Ovary (tissue), 3 donors: Measurements from ENCODE around the gene THAP3.

Experiments
- EP300 ChIP-seq: sonication (generic); formaldehyde crosslinking; IDR thresholded peaks from one replicate; pipeline ENCODE4 v1.6.1; 2017; ENCODE audit warnings: antibody characterized with exemption
- POLR2A ChIP-seq: fragments of 450-650 bp; IDR thresholded peaks from one replicate; pipeline ENCODE4 v1.6.1; 2017; ENCODE audit warnings: antibody characterized with exemption, mild to moderate bottlenecking, moderate library complexity
- TF ChIP-seq, protein P1 (sequence below), 3 donors: fragments of 450-650 bp in 2 of 3; fragments of 200-600 bp in 1 of 3; IDR thresholded peaks; one replicate each; pipeline versions ENCODE4 v1.5.1 to v1.8.0; 2016 to 2022; ENCODE audit warnings: antibody characterized with exemption in 3 of 3, mild to moderate bottlenecking in 1 of 3
- donor health status: DM: no; HTN: no; CAD: no.

- TF ChIP-seq, protein P1, sequence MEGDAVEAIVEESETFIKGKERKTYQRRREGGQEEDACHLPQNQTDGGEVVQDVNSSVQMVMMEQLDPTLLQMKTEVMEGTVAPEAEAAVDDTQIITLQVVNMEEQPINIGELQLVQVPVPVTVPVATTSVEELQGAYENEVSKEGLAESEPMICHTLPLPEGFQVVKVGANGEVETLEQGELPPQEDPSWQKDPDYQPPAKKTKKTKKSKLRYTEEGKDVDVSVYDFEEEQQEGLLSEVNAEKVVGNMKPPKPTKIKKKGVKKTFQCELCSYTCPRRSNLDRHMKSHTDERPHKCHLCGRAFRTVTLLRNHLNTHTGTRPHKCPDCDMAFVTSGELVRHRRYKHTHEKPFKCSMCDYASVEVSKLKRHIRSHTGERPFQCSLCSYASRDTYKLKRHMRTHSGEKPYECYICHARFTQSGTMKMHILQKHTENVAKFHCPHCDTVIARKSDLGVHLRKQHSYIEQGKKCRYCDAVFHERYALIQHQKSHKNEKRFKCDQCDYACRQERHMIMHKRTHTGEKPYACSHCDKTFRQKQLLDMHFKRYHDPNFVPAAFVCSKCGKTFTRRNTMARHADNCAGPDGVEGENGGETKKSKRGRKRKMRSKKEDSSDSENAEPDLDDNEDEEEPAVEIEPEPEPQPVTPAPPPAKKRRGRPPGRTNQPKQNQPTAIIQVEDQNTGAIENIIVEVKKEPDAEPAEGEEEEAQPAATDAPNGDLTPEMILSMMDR (IDR thresholded peaks at IDR 0.05): no peak
- TF ChIP-seq POLR2A: no peak
- TF ChIP-seq EP300: no peak
Observed at GRCh38 chr1:6622396-6623152, 2.1 kb upstream of the THAP3 start.
